Astrocyte of the cerebellum (primary cell): Measurements from ENCODE around the gene ZNF44.

Experiments
- DNase-seq: peaks from one replicate; pipeline ENCODE4 v3.0.0-alpha.2; 2011; ENCODE audit warnings: low read depth
- H3K4me3 ChIP-seq: 2 replicates; pipeline ENCODE4 v1.5.1; 2011; ENCODE audit warnings: mild to moderate bottlenecking, low read depth, low read length, moderate library complexity
- CTCF ChIP-seq: IDR thresholded peaks from 2 replicates; pipeline ENCODE4 v1.5.1; 2012; ENCODE audit warnings: low read length, low read depth, moderate library complexity, mild to moderate bottlenecking; ENCODE audit errors: missing control alignments
- in situ Hi-C: cut with HindIII; loops from 2 replicates; pipeline ENCODE4 v1.10.0; 2017; ENCODE audit warnings: low sequenced_read_pairs

Gene ZNF44

GRCh38 chr19:12222980-12223630 is 71.6 kb downstream of the ZNF44 start:
- DNase-seq: no peak

More at GRCh38 chr19:12222980-12223630, 71.6 kb downstream of the ZNF44 start:
- no peak overlapping the region for H3K4me3 ChIP-seq
- in situ Hi-C loops: no loop called here
- no peak for TF ChIP-seq CTCF
